ENCODE data around the gene SREBF1.

The SREBF1 gene

DNA sequence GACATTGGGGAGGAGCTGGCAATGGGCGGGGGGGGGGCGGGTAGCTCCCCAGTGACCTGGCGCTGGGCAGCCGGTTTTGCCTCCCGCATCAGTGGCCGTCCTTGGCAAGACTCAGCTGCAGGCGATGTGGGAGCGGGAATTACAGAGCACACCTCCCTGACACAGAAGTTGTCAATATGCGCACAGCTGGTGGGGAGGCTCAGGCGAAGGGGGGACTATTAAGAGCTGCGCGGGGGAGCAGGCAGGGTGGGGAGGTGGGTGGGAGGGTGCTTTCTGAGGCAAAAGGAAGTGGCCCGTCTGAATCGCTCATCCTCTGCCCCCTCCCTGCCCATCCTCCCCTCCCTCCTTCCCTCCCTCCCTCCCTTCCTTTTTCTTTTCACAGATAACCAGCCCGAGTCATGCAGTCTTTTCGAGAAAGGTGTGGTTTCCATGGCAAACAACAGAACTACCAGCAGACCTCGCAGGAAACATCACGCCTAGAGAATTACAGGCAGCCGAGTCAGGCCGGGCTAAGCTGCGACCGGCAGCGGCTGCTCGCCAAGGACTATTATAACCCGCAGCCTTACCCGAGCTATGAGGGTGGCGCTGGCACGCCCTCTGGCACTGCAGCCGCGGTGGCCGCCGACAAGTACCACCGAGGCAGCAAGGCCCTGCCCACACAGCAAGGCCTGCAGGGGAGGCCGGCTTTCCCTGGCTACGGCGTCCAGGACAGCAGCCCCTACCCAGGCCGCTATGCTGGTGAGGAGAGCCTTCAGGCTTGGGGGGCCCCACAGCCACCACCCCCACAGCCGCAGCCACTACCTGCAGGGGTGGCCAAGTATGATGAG lies 44.0 kb downstream of the SREBF1 start:
- H3K9me3 ChIP-seq (ENCODE audit: low read length) = no peaks in the 10 kb centered on the region
- H3K4me3 ChIP-seq (ENCODE audit: low read length) = no peak overlapping the region
- no peaks in the 10 kb centered on the region for H3K27me3 ChIP-seq (ENCODE audit: insufficient read depth, low read length)
- H2AFZ ChIP-seq (ENCODE audit: low read depth, low read length) = no peak overlapping the region
- peaks cover 47% of the 10 kb centered on the region for H3K4me1 ChIP-seq (ENCODE audit: insufficient read depth, low read length)
- H3K36me3 ChIP-seq (ENCODE audit: insufficient read depth, low read length) = peaks cover 46% of the 10 kb centered on the region

DNA sequence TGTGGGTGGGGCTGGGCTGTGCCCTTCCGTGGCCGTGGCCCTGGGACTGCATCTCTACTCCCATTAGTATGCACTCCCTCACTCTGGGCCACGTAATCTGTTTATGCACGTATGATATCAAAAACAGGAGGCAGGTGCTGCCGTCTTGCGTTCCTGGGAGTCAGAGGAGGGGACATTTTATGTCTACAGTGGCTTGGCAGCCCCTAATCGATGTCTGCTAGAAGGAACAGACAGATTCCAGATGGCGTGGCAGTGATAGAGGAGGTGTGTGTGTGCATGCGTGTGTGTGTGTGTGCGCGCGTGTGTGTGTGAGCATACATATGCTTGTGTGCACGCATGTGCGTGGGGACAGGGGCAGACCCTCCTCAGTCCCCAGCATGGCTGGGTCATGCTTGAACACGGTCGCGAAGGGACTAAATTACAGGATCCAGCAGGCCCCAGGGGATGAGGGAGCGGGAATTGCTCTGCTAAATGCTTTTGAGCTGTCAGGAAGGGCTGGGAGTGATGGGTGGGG lies 44.7 kb downstream of the SREBF1 start:
- no peak overlapping the region for H2AFZ ChIP-seq (ENCODE audit: low read depth, low read length)
- peaks cover 39% of the 10 kb centered on the region for H3K36me3 ChIP-seq (ENCODE audit: insufficient read depth, low read length)
- H3K9me3 ChIP-seq (ENCODE audit: low read length) = no peaks in the 10 kb centered on the region
- no peaks in the 10 kb centered on the region for H3K27me3 ChIP-seq (ENCODE audit: insufficient read depth, low read length)
- H3K4me1 ChIP-seq (ENCODE audit: insufficient read depth, low read length) = peaks cover 53% of the 10 kb centered on the region
- no peak overlapping the region for H3K4me3 ChIP-seq (ENCODE audit: low read length)

DNA sequence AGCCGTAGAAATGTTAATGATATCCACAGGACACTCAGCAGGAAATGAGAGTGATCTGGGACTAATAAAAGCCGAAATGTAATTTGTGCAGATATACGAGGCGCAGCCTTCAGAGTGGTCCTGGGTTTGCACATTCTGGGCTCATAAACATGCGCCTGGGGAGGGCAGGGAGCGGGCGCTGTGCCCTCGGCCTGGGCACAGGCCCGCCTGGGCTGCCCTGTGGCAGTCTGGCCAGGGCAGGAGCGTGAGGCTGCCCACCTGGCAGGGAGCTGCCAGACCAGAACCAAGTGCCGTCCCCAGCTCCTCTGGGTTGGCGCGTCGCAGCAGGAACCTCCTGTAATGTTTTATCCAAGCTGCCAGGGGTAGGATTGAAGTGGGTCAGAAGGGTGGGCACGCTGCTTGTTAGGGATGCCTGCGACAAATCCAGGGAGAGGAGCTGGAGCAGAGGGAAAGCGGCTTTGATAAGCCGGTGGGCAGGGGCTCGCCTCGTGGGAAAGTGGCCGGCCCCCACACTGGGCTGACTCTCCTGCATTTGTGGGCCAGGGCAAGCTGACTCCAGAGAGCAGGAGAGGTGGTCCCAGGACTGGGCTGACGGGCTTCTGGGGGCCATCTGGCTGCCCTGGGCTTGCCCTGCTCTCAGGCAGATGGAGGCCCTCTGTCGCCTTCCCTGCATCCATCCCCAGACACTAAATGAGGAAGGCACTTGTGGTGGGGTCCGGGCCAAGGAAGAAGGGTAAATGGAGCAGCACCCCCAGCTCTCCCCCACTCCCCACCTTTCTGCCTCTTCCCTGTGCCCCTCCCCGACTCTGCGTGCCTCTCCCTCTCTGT lies 45.9 kb downstream of the SREBF1 start:
- H3K27me3 ChIP-seq (ENCODE audit: insufficient read depth, low read length) = no peaks in the 10 kb centered on the region
- peaks cover 27% of the 10 kb centered on the region for H3K36me3 ChIP-seq (ENCODE audit: insufficient read depth, low read length)
- H2AFZ ChIP-seq (ENCODE audit: low read depth, low read length) = no peak overlapping the region
- H3K4me3 ChIP-seq (ENCODE audit: low read length) = no peak overlapping the region
- H3K4me1 ChIP-seq (ENCODE audit: insufficient read depth, low read length) = peaks cover 64% of the 10 kb centered on the region
- H3K9me3 ChIP-seq (ENCODE audit: low read length) = no peaks in the 10 kb centered on the region

DNA sequence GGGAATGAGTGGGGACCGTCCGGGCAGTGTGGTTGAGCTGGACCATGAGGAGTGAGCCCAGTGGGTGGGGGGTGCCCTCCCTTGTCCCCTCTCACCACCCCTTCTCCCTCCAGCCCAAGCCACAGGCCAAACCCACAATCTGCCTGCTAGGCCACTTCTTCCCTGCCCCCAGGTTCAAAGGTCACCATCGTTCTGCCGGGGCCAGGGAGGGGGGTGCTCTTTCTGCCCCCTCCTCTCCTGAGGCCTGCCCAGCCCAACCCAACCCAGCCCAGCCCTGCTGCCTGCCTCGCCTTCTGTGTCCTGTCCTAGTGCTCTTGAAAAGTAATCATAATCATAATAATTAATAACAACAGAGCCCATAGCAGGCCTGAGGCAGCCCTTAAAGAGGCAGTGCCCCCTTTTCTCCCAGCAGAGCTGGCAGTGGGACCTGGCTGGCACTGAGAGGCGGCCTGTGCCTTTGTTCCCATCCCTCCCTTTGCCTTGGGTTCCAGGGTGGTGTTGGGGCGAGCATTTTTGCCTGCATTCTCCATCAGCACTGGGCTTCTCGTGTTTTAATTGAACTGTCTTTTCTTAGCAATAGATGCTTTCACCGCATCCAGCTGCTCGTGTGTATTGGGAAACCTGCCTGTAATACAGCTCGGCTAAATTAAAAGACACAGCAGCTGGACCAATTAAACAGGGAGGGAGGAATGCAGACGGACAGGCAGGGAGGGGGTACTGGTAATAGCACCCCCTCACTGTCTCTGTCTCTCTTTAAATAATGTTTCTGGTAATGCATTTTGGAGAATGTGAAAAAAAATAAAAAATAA lies 46.8 kb downstream of the SREBF1 start:
- H3K36me3 ChIP-seq (ENCODE audit: insufficient read depth, low read length) = peaks cover 18% of the 10 kb centered on the region
- no peak overlapping the region for H3K4me3 ChIP-seq (ENCODE audit: low read length)
- no peaks in the 10 kb centered on the region for H3K27me3 ChIP-seq (ENCODE audit: insufficient read depth, low read length)
- H2AFZ ChIP-seq (ENCODE audit: low read depth, low read length) = no peak overlapping the region
- H3K4me1 ChIP-seq (ENCODE audit: insufficient read depth, low read length) = peaks cover 73% of the 10 kb centered on the region
- no peaks in the 10 kb centered on the region for H3K9me3 ChIP-seq (ENCODE audit: low read length)

DNA sequence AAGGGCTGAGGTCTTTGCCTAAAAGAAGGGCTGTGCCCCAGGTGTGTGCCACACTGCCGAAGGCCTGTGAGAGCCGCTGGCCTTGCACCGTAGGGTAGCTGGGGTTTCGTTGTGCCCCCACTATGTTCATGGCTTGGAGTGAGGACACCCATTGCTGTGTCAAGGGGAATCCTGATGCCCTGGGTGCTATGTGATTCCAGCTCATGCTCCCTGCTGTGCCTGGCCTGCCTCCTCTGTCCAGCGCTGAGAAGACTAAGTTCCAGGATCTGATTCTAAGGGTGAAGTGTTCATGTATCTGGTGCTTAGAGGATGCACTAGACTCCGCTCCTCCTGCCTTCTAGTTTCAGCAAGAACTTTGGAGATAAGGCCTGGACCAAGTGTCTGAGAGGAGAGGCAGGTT lies 47.4 kb downstream of the SREBF1 start:
- peaks cover 79% of the 10 kb centered on the region for H3K4me1 ChIP-seq (ENCODE audit: insufficient read depth, low read length)
- no peak overlapping the region for H2AFZ ChIP-seq (ENCODE audit: low read depth, low read length)
- no peaks in the 10 kb centered on the region for H3K27me3 ChIP-seq (ENCODE audit: insufficient read depth, low read length)

DNA sequence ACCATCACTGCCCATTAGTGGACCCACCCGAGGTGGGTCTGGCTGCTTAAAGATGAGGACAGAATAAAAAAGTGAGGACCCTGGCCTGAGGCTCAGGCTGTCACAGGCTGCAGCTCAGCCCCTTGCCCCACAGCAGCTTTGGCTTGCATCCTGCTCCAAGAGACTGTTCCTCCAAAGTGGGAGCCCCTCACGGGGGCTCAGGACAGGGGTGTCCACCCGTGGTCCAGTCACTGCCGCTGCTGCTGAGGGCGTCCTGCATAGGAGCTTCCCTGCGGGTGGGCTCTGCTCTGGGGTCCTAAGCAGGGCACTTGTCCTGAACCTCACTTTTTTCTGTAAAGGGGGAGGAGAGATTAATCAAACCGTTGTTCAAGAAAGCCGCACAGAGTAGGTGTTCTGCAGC lies 47.8 kb downstream of the SREBF1 start:
- Histone ChIP-seq H3K9me3 (ENCODE audit: low read length) (no peaks in the 10 kb centered on the region), H3K4me1 (ENCODE audit: insufficient read depth, low read length) (peaks cover 83% of the 10 kb centered on the region), H2AFZ (ENCODE audit: low read depth, low read length) (no peak overlapping the region), H3K27me3 (ENCODE audit: insufficient read depth, low read length) (no peaks in the 10 kb centered on the region), H3K36me3 (ENCODE audit: insufficient read depth, low read length) (peaks cover 8% of the 10 kb centered on the region), H3K4me3 (ENCODE audit: low read length) (no peak overlapping the region)

More for the DNA sequence above, 47.4 kb downstream of the SREBF1 start:
- no peak overlapping the region for H3K4me3 ChIP-seq (ENCODE audit: low read length)
- peaks cover 12% of the 10 kb centered on the region for H3K36me3 ChIP-seq (ENCODE audit: insufficient read depth, low read length)
- no peaks in the 10 kb centered on the region for H3K9me3 ChIP-seq (ENCODE audit: low read length)

DNA sequence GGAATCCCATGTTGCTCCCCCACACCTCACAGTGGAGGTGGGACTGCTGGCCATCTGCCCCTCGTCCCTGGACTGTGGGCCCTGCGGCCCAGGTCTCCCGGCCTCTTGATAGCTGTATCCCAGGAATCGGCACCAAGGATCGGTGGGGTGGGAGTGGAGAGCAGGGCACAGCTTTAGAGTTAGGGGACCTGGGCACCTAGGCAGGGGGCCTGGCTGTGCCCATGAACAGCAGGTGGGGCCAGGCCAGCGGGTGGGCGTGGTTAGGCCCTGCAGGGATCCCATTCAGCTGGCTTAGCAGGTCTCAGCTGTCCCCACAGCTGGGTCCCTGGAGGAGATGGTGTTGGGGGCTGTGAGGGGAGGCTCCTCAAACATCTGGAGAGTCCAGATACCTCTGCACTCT lies 49.2 kb downstream of the SREBF1 start:
- H3K36me3 ChIP-seq (ENCODE audit: insufficient read depth, low read length) = no peaks in the 10 kb centered on the region
- no peaks in the 10 kb centered on the region for H3K9me3 ChIP-seq (ENCODE audit: low read length)
- no peaks in the 10 kb centered on the region for H3K27me3 ChIP-seq (ENCODE audit: insufficient read depth, low read length)
- H2AFZ ChIP-seq (ENCODE audit: low read depth, low read length) = no peak overlapping the region
- H3K4me3 ChIP-seq (ENCODE audit: low read length) = no peak overlapping the region
- peaks cover 80% of the 10 kb centered on the region for H3K4me1 ChIP-seq (ENCODE audit: insufficient read depth, low read length)

DNA sequence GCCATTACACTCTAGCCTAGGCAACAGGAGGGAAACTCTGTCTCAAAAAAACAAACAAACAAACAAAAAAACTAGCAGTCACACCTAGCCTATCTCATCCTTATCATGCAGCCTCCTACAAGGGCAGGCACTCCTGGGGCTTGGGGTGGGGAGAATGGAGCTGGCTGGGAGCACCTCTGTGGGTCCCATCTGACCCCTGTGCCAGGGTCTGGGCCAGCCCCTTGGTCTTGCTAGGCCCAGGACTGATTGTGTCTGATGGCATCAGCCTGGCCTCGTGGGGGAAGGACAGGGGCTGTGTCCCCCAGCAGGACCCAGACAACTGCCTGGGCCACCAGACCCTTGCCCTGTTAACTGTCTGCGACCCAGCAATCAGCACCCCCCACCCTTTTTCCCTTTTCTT lies 49.8 kb downstream of the SREBF1 start:
- Histone ChIP-seq H3K4me3 (ENCODE audit: low read length) (no peak overlapping the region), H3K4me1 (ENCODE audit: insufficient read depth, low read length) (peaks cover 75% of the 10 kb centered on the region)

DNA sequence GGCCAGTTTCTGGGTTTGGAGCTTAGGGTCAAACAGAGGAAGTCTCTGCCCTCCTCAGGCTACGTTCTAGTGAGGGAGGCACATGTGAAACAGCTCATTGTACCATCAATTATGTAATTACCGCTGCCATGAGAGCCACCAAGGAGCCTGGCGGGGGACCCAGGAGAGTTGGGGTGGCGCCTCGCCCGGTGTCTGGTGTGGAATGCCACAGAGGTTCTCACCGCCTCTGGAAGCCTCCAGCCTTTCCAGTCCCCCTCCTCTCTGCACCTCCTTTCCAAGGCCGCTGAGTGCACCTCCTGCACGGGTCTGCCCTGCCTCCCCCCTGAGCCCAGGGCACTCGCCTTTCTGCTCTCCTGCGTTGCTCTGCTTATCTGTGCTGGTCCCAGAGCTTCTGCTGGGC lies 51.4 kb downstream of the SREBF1 start:
- H3K4me3 ChIP-seq (ENCODE audit: low read length) = no peak overlapping the region
- H3K36me3 ChIP-seq (ENCODE audit: insufficient read depth, low read length) = no peaks in the 10 kb centered on the region
- no peak overlapping the region for H2AFZ ChIP-seq (ENCODE audit: low read depth, low read length)
- H3K27me3 ChIP-seq (ENCODE audit: insufficient read depth, low read length) = no peaks in the 10 kb centered on the region
- H3K4me1 ChIP-seq (ENCODE audit: insufficient read depth, low read length) = peaks cover 74% of the 10 kb centered on the region
- H3K9me3 ChIP-seq (ENCODE audit: low read length) = no peaks in the 10 kb centered on the region

More for the DNA sequence above, 49.8 kb downstream of the SREBF1 start:
- Histone ChIP-seq H3K27me3 (ENCODE audit: insufficient read depth, low read length) (no peaks in the 10 kb centered on the region), H3K9me3 (ENCODE audit: low read length) (no peaks in the 10 kb centered on the region), H2AFZ (ENCODE audit: low read depth, low read length) (no peak overlapping the region), H3K36me3 (ENCODE audit: insufficient read depth, low read length) (no peaks in the 10 kb centered on the region)

DNA sequence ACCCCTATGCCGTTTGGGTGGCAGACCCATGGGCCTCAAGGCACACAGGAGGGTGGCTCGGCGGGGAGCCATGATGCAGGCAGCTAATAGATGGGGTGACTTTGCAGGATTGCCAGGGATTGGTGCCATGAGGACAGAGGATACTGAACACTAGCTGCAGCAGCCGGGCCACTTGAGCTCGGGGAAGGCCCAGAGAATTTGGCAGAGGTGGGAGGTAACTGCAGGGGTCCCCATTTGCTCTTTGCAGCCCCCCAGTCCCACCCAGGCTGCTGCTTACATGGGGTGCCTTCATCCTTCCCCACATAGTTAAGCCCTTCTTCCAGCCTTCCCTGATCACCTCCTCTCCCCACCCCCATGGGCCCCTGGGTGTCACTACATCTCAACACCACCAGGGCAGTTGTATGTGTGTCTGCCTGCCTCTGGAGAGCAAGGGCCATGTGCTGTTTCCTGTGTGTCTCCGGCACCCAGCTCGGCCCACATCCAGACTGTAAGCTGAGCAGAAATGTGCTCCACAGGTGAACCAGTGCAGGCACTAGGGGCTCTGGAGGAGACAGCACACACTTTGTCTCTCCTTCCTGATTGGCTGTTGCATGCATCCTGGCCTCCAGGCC lies 52.0 kb downstream of the SREBF1 start:
- peaks cover 71% of the 10 kb centered on the region for H3K4me1 ChIP-seq (ENCODE audit: insufficient read depth, low read length)

DNA sequence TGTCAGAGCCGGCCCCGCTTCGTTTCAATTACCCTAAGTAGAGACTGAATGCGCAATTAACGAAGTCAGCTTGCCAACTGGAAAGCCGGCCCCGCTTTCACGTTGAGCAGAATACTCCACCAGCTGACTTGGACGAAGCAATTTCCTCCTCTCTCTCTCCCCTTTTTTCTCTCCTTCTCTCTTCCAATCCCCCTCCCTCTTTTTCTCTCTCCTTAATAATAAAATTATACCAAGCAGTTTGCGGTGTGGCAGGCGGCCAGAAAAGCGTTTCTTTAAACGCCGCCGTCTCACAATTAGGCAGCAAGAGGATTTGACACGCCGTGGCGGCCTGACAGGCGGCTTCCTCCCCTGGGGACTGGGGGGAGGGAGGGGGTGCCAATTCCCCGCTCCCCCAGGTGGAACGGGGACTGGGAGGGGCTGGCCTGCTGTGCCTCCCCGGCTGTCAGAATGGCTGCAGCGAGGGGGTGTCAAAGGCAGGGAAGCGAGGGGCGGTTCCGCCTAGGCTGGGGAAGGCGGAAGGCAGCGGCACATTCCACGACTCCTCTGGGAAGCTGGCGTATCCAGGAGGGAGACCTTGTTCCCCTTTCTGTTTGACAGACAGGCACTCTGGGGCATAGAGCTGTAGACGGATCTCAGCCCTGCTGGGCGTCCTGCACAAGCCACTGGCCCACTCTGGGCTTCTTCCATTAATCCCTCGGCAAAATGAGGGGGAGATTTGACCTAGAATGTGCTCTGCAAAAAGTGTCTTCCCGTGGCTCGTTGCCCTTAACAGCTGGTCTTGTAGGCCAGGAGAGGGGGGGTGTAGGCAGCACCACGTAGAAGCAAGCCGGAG lies 52.7 kb downstream of the SREBF1 start:
- H3K4me3 ChIP-seq (ENCODE audit: low read length) = peak overlapping the region; percentile 58
- no peaks in the 10 kb centered on the region for H3K27me3 ChIP-seq (ENCODE audit: insufficient read depth, low read length)
- H2AFZ ChIP-seq (ENCODE audit: low read depth, low read length) = no peak overlapping the region
- H3K36me3 ChIP-seq (ENCODE audit: insufficient read depth, low read length) = no peaks in the 10 kb centered on the region
- peaks cover 66% of the 10 kb centered on the region for H3K4me1 ChIP-seq (ENCODE audit: insufficient read depth, low read length)
- no peaks in the 10 kb centered on the region for H3K9me3 ChIP-seq (ENCODE audit: low read length)

More for the DNA sequence above, 52.0 kb downstream of the SREBF1 start:
- Histone ChIP-seq H3K27me3 (ENCODE audit: insufficient read depth, low read length) (no peaks in the 10 kb centered on the region), H3K4me3 (ENCODE audit: low read length) (no peak overlapping the region), H2AFZ (ENCODE audit: low read depth, low read length) (no peak overlapping the region), H3K9me3 (ENCODE audit: low read length) (no peaks in the 10 kb centered on the region), H3K36me3 (ENCODE audit: insufficient read depth, low read length) (no peaks in the 10 kb centered on the region)

All from neuron (in vitro differentiated cells).